Lung (tissue), 12 donors: ENCODE results near the gene EFCC1. TPM values are rescaled to one million over a fixed set of nuclear protein-coding genes. Genes with fewer than 3 reads are reported as not detected.

Source experiments
- ATAC-seq: fragments of 200-7000 bp; cut with Tn5 transposase; one replicate; pipeline ENCODE4 v1.9.1; 2020; ENCODE audit warnings: moderate number of reproducible peaks; ENCODE audit not compliant: insufficient read depth, low FRiP score
- DNase-seq, 3 donors: peaks; one replicate each; pipeline ENCODE4 v3.0.0-alpha.2; 2013 to 2017
- H3K27ac ChIP-seq, 2 donors: one replicate each; pipeline ENCODE4 v1.5.1; 2013; ENCODE audit warnings: mild to moderate bottlenecking in 2 of 2, moderate library complexity in 2 of 2, control low read depth in 1 of 2, inconsistent platforms in 1 of 2, low read depth in 1 of 2, low read length in 1 of 2
- H3K27me3 ChIP-seq, 3 donors: one replicate each; pipeline ENCODE4 v1.5.1; 2013; ENCODE audit warnings: low read length in 2 of 3; ENCODE audit not compliant: control insufficient read depth in 3 of 3, insufficient read depth in 3 of 3
- H3K36me3 ChIP-seq, 4 donors: one replicate each; pipeline ENCODE4 v1.5.1; 2013; ENCODE audit warnings: low read length in 4 of 4, mild to moderate bottlenecking in 1 of 4, moderate library complexity in 1 of 4; ENCODE audit not compliant: control insufficient read depth in 4 of 4, insufficient read depth in 4 of 4
- H3K4me1 ChIP-seq, 5 donors: one replicate each; pipeline ENCODE4 v1.5.1; 2013; ENCODE audit warnings: low read length in 5 of 5, mild to moderate bottlenecking in 2 of 5, moderate library complexity in 1 of 5; ENCODE audit not compliant: control insufficient read depth in 5 of 5, insufficient read depth in 5 of 5
- H3K4me3 ChIP-seq: one replicate; pipeline ENCODE4 v1.5.1; 2013; ENCODE audit warnings: mild to moderate bottlenecking, control low read depth, moderate library complexity
- H3K9ac ChIP-seq, 2 donors: one replicate each; pipeline ENCODE4 v1.5.1; 2013; ENCODE audit warnings: low read length in 2 of 2, control low read depth in 1 of 2; ENCODE audit not compliant: insufficient read depth in 1 of 2
- H3K9me3 ChIP-seq, 4 donors: one replicate each; pipeline ENCODE4 v1.5.1; 2013; ENCODE audit warnings: low read length in 3 of 4, mild to moderate bottlenecking in 1 of 4, moderate library complexity in 1 of 4; ENCODE audit not compliant: control insufficient read depth in 4 of 4, insufficient read depth in 3 of 4
- WGBS, 2 donors: extraction: QIAGEN DNeasy Blood & Tissue Kit; methylation state at CpG; one replicate each; pipeline ENCODE4 v1.1.7; 2013; 5-methylcytosine and 5-hydroxymethylcytosine counted together
- polyA plus RNA-seq, 2 donors: library from polyadenylated mRNA; stranded (reverse); fragments of 200-250 nt; gene quantifications; one replicate each; pipeline ENCODE4 v1.2.1, GENCODE V29; 2013
- total RNA-seq, 2 donors: library from RNA; depleted of rRNA in 1 of 2; stranded (reverse); fragments of >200 nt in 1 of 2; gene quantifications; one replicate each; pipeline ENCODE4 v1.2.1, GENCODE V29; 2014 to 2021
- TF ChIP-seq, protein P1 (sequence below): IDR thresholded peaks from 2 replicates; pipeline ENCODE4 v1.5.1; 2012; ENCODE audit warnings: mild to moderate bottlenecking; ENCODE audit errors: control extremely low read depth, extremely low read depth
- donor health status: control.
- donor health status: control.
- donor health status: Bipolar disorder and iron deficiency.
- donor health status: healthy.
- donor health status: DM: yes; HTN: yes; CAD: no.

EFCC1 gene
- total and polyA plus RNA-seq, 4 donors = 3.2 to 10.0 (median 6.3) TPM

GRCh38 chr3:128994581-128995546, 6.2 kb upstream of the EFCC1 start:
- H3K9me3 ChIP-seq = no peaks in the 10 kb centered on the region
- H3K9ac ChIP-seq = no peak overlapping the region
- no peak overlapping the region for H3K4me3 ChIP-seq
- H3K27me3 ChIP-seq = peaks cover 0 to 4% (median 0%) of the 10 kb centered on the region in 3 donors
- H3K27ac ChIP-seq = no peak overlapping the region
- TF ChIP-seq, protein P1, sequence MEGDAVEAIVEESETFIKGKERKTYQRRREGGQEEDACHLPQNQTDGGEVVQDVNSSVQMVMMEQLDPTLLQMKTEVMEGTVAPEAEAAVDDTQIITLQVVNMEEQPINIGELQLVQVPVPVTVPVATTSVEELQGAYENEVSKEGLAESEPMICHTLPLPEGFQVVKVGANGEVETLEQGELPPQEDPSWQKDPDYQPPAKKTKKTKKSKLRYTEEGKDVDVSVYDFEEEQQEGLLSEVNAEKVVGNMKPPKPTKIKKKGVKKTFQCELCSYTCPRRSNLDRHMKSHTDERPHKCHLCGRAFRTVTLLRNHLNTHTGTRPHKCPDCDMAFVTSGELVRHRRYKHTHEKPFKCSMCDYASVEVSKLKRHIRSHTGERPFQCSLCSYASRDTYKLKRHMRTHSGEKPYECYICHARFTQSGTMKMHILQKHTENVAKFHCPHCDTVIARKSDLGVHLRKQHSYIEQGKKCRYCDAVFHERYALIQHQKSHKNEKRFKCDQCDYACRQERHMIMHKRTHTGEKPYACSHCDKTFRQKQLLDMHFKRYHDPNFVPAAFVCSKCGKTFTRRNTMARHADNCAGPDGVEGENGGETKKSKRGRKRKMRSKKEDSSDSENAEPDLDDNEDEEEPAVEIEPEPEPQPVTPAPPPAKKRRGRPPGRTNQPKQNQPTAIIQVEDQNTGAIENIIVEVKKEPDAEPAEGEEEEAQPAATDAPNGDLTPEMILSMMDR = no peak
- DNase-seq (no peak), ATAC-seq (no peak)
- peaks cover 0 to 22% (median 0%) of the 10 kb centered on the region in 5 donors for H3K4me1 ChIP-seq
- no peaks in the 10 kb centered on the region for H3K36me3 ChIP-seq
- WGBS, 2 donors = 80 to 81% methylated on average over 19 of the region's 19 CpGs

- Histone ChIP-seq H3K27me3 (peaks cover 0 to 13% (median 7%) of the 10 kb centered on the region in 3 donors), H3K9ac (no peak overlapping the region), H3K27ac (no peak overlapping the region), H3K4me3 (no peak overlapping the region), H3K36me3 (no peaks in the 10 kb centered on the region), H3K4me1 (peaks cover 0 to 27% (median 0%) of the 10 kb centered on the region in 5 donors), H3K9me3 (no peaks in the 10 kb centered on the region)
- TF ChIP-seq, protein P1 = no peak
- no peak for DNase-seq
- WGBS, 2 donors = 93 to 95% methylated on average over 1 of the region's 1 CpG
- no peak for ATAC-seq
Measured at GRCh38 chr3:128995737-128996136, 5.4 kb upstream of the EFCC1 start.

DNA sequence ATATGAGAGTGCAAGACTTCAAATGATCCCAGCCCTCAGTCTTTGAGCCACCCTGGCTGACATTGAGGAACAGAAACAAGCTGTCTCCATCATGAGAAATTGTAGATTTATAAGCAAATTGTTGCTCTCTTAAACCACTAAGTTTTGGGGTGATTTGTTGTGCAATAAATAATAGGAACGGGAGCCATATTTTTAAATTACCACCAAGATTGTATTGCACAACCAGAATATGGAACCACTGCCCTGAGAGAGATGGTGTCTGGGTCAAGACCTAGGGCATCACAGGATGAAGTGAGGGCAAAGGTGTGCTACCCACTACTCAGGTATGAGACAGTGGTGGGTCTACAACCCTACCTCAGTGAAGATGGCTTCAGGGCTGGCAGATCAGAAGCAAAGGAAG, 4.9 kb upstream of the EFCC1 start:
- Histone ChIP-seq H3K27ac (no peak overlapping the region), H3K9me3 (no peaks in the 10 kb centered on the region), H3K36me3 (no peaks in the 10 kb centered on the region), H3K4me3 (no peak overlapping the region), H3K27me3 (peaks cover 0 to 15% (median 8%) of the 10 kb centered on the region in 3 donors), H3K9ac (no peak overlapping the region), H3K4me1 (peaks cover 0 to 31% (median 0%) of the 10 kb centered on the region in 5 donors)
- ATAC-seq (no peak), DNase-seq (no peak)
- 40 to 69% methylated on average over 1 of the region's 1 CpG for WGBS, 2 donors
- TF ChIP-seq, protein P1 = no peak
